Measurements from ENCODE around the gene PLA2G15.

Gene PLA2G15

GRCh38 chr16:68233085-68233834 is 11.9 kb upstream of the PLA2G15 start:
- no peak for DNase-seq

- no peak for DNase-seq
Measured at GRCh38 chr16:68233835-68234187, 11.4 kb upstream of the PLA2G15 start.

DNA sequence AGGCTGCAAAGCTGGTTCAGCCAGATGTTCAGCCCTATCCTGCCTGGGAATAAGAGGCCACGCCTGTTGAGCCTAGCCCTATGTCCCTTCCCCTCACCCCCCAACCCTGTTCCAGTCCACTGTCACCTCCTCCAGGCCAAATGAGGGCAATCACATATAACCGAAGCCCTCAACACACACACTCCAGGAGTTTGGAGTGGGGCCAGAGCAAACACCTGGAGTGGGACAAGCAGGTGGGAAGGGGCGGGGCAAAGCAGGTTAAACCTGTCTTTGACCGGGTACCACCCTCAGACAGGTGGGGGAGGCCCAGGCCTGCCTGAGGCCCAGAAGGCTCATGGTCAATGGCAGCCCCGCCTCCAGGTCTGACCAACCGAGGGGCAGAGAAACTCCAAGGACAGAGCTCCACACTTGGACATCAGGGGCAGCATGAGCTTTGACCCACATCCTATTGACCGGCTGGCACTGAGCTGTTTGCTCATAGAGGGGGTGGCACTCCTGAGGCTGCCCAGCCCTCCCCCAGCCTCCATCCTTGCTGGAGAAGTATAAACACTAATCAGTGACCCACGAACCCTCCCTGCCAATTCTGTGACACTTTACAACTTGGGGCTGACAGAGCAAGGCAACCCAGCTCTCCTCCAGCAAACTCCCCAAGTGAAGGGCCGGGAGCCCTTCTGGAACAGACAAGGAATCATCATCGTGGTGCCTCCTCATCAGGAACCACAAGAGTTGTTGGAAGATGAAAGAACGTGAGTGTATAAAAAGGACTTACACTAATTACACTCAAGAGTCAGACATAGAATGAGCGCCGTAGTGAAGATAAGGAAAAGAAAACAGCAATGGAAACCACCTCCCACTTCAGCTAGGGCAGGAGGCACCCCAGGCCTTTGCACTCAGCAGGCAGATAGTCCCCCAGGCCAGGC is 10.7 kb upstream of the PLA2G15 start:
- DNase-seq = no peak

GRCh38 chr16:68235108-68235886 is 9.9 kb upstream of the PLA2G15 start:
- no peak for DNase-seq

DNA sequence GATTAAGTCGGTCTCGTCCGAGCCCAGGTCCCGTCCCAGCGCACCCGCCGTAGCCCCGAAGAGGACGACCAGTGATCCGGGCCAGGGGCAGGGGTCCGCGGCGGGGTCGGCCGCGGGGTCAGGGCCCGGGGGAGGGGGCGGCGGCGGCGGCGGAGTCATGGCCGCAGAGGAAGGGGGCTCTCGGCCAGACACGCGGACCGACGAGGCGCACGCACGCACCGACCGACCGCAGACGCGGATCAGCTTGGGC is 9.4 kb upstream of the PLA2G15 start, which contains the start of gene ESRP2:
Gene ESRP2 (minus strand): TSS at position 241 of the 250 bp plus-strand sequence. CDS start 82 bp downstream, at position 159.
- no peak for DNase-seq

GRCh38 chr16:68236137-68236825 is 8.9 kb upstream of the PLA2G15 start:
- DNase-seq = no peak

GRCh38 chr16:68236826-68237242 is 8.3 kb upstream of the PLA2G15 start:
- DNase-seq = no peak

DNA sequence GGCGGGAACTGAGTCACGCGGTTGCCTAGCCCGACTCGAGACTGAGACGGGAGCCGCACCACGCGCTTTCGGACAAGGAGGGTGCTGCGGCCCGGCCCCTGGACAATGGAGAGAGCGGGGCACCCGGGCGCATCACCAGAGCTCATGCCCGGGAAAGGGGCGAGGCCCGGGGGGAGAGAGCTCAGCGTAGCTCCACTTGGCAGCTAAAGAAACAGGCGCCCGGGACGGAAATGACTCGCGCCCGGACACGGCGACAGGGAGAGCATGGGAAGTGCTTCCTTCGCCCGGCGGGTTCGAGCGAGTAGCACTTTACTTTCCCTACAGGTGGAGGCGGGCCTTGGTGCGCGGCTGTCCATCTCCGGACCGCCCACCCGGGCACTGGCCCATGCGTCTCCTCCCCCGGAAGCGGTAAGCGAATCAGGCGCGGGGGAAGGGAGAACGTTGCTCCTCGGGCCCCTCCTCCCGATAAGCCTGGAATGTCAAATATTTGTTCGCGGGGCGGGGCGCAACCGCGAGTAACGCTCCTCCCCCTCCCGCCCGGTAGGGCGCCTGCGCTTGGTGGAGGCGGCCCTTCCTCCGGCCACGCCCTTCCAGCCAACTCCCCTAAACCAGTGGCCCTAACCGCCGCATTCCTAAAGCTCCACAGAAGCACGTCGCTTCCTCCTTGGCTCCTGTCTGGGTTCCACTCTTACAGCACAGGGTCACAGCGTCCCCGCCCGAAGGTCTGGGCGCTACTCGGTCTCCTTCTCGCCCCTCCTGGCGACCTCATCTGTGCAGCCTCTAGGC is 7.7 kb upstream of the PLA2G15 start:
- peak; percentile 99 for DNase-seq

GRCh38 chr16:68238029-68238345 is 7.2 kb upstream of the PLA2G15 start:
- DNase-seq = no peak

GRCh38 chr16:68242085-68242484 is 3.1 kb upstream of the PLA2G15 start:
- DNase-seq = no peak

GRCh38 chr16:68242926-68243858 is 2.0 kb upstream of the PLA2G15 start:
- DNase-seq = no peak

- DNase-seq = no peak
Measured at GRCh38 chr16:68244481-68244902, 681 bp upstream of the PLA2G15 start.

GRCh38 chr16:68246121-68246520 is 948 bp downstream of the PLA2G15 start:
- DNase-seq = no peak

DNA sequence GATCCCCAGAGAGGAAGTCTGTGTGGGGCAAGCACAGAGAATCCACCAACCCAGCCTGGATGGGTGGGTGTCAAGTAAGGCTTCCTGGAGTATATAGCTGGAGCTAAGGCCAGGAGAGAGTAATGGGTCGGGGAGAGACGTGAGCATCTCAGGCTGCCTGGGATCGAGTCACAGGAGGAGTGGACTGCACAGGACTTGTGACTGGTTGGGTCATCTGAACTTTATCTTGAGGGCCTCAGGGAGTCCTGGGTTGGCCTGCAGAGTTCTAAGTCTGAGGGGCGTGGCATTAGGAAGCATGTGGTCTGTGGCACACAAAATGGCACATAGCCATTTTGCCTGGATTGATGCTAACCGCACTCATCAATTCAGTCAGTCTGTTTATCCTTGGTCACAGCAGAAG is 1.5 kb downstream of the PLA2G15 start:
- DNase-seq = no peak

- DNase-seq = no peak
Measured at GRCh38 chr16:68247400-68247799, 2.2 kb downstream of the PLA2G15 start.

- DNase-seq = no peak
Measured at GRCh38 chr16:68247932-68248331, 2.8 kb downstream of the PLA2G15 start.

- DNase-seq = no peak
Measured at GRCh38 chr16:68249371-68249770, 4.2 kb downstream of the PLA2G15 start.

- DNase-seq = no peak
Measured at GRCh38 chr16:68250951-68251350, 5.8 kb downstream of the PLA2G15 start.

GRCh38 chr16:68251832-68252231 is 6.7 kb downstream of the PLA2G15 start:
- DNase-seq = no peak

- DNase-seq = no peak
Measured at GRCh38 chr16:68252383-68252782, 7.2 kb downstream of the PLA2G15 start.

DNA sequence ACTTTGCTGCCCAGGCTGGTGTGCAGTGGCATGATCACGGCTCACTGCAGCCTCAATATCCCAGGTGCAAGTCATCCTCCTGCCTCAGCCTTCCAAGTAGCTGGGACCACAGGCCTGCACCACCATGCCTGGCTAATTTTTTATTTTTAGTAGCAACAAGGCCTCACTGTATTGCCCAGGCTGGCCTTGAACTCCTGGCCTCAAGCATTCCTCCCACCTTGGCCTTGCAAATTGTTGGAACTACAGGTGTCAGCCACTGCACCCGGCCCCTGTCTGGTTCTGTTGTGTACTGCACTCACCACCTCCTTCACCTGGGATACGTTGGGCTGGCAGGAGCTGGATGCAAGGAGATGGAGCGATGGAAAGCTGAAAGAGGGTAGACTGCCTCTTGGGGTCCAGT is 8.5 kb downstream of the PLA2G15 start:
- DNase-seq = no peak
